IMR-90 (cell line): ENCODE data around the gene CPT1A. TPM values are rescaled to one million over a fixed set of nuclear protein-coding genes. Genes with fewer than 3 reads are reported as not detected.

Source experiments
- ATAC-seq: fragments of 200-7000 bp; cut with Tn5 transposase; 2 replicates; pipeline ENCODE4 v1.9.1; 2020; ENCODE audit warnings: low read depth, mild to moderate bottlenecking, moderate library complexity
- BruUV-seq: library from RNA; stranded (reverse); fragments of 400-500 nt; replicated peaks from 2 replicates; lab custom pipeline; 2021; lab: Mats Ljungman, UMichigan
- CTCF ChIA-PET: fragments of 300-600 bp; formaldehyde crosslinking; extraction: SDS; loops from one replicate; lab custom pipeline; 2021; ENCODE audit warnings: antibody characterized with exemption; lab: Yijun Ruan, JAX
- POLR2A ChIA-PET: fragments of 300-600 bp; sonication (Branson Sonifier 250); formaldehyde crosslinking; loops from one replicate; lab custom pipeline; 2022; ENCODE audit warnings: antibody characterized with exemption; ENCODE audit not compliant: unreplicated experiment; lab: Charles Lee
- DNase-seq: peaks from one replicate; pipeline ENCODE4 v3.0.0; 2013
- H2AFZ ChIP-seq: replicated peaks from 2 replicates; pipeline ENCODE3; 2013; ENCODE audit warnings: low read length, mild to moderate bottlenecking; ENCODE audit not compliant: poor library complexity
- H2AK5ac ChIP-seq: 2 replicates; pipeline ENCODE4 v1.6.1; 2013; ENCODE audit warnings: low read depth, low read length, inconsistent platforms
- H2AK9ac ChIP-seq: replicated peaks from 2 replicates; pipeline ENCODE3; 2013; ENCODE audit warnings: mild to moderate bottlenecking, low read depth, low read length, moderate library complexity; ENCODE audit not compliant: poor library complexity
- H2BK120ac ChIP-seq: 2 replicates; pipeline ENCODE4 v1.6.1; 2013; ENCODE audit warnings: low read depth, low read length, inconsistent platforms
- H2BK15ac ChIP-seq: 3 replicates; pipeline ENCODE4 v1.6.1; 2013; ENCODE audit warnings: low read depth, low read length, inconsistent platforms
- H2BK20ac ChIP-seq: 2 replicates; pipeline ENCODE4 v1.6.1; 2013; ENCODE audit warnings: low read depth, mild to moderate bottlenecking, inconsistent platforms, low read length, moderate library complexity
- H2BK5ac ChIP-seq: 2 replicates; pipeline ENCODE4 v1.6.1; 2013; ENCODE audit warnings: mild to moderate bottlenecking, low read depth, low read length, inconsistent platforms; ENCODE audit not compliant: poor library complexity, severe bottlenecking
- H3K14ac ChIP-seq: replicated peaks from 2 replicates; pipeline ENCODE4 v1.6.1; 2013; ENCODE audit warnings: low read depth, low read length, inconsistent platforms
- H3K18ac ChIP-seq: 2 replicates; pipeline ENCODE4 v1.6.1; 2013; ENCODE audit warnings: low read depth, low read length, control low read depth
- H3K23ac ChIP-seq: 2 replicates; pipeline ENCODE4 v1.6.1; 2013; ENCODE audit warnings: low read depth, low read length, inconsistent platforms
- H3K27ac ChIP-seq: 2 replicates; pipeline ENCODE4 v1.5.1; 2013; ENCODE audit warnings: mild to moderate bottlenecking, control low read depth, low read length; ENCODE audit not compliant: insufficient read depth
- H3K27me3 ChIP-seq: 2 replicates; pipeline ENCODE4 v1.6.1; 2013; ENCODE audit warnings: low read length; ENCODE audit not compliant: control insufficient read depth, insufficient read depth
- H3K36me3 ChIP-seq: 2 replicates; pipeline ENCODE4 v1.6.1; 2013; ENCODE audit warnings: low read length, mixed read lengths; ENCODE audit not compliant: control insufficient read depth, insufficient read depth
- H3K4ac ChIP-seq: 2 replicates; pipeline ENCODE4 v1.6.1; 2013; ENCODE audit warnings: low read depth, low read length, inconsistent platforms
- H3K4me1 ChIP-seq: 2 replicates; pipeline ENCODE4 v1.6.1; 2013; ENCODE audit warnings: low read length, mixed read lengths; ENCODE audit not compliant: control insufficient read depth, insufficient read depth
- H3K4me2 ChIP-seq: 2 replicates; pipeline ENCODE4 v1.6.1; 2013; ENCODE audit warnings: low read depth, mild to moderate bottlenecking, control low read depth, low read length, moderate library complexity
- H3K4me3 ChIP-seq: 2 replicates; pipeline ENCODE4 v1.5.1; 2013; ENCODE audit warnings: low read depth, mild to moderate bottlenecking, control low read depth, low read length, moderate library complexity; ENCODE audit not compliant: insufficient read depth
- H3K56ac ChIP-seq: 2 replicates; pipeline ENCODE4 v1.6.1; 2013; ENCODE audit warnings: low read length, inconsistent platforms; ENCODE audit not compliant: insufficient read depth; ENCODE audit errors: extremely low read depth
- H3K79me1 ChIP-seq, 2 experiments: 2 replicates each; pipeline ENCODE4 v1.6.1; 2013; ENCODE audit warnings: low read length in 2 of 2, inconsistent platforms in 1 of 2, low read depth in 1 of 2
- H3K9ac ChIP-seq: 2 replicates; pipeline ENCODE4 v1.6.1; 2013; ENCODE audit warnings: low read depth, low read length, control low read depth
- H3K9me1 ChIP-seq: 2 replicates; pipeline ENCODE4 v1.6.1; 2013; ENCODE audit warnings: low read length, inconsistent platforms; ENCODE audit not compliant: insufficient read depth
- H3K9me3 ChIP-seq: 2 replicates; pipeline ENCODE4 v1.6.1; 2013; ENCODE audit warnings: low read length; ENCODE audit not compliant: control insufficient read depth, insufficient read depth
- H4K20me1 ChIP-seq: 2 replicates; pipeline ENCODE4 v1.6.1; 2013; ENCODE audit warnings: low read length, inconsistent platforms; ENCODE audit not compliant: insufficient read depth
- H4K5ac ChIP-seq: 2 replicates; pipeline ENCODE4 v1.6.1; 2013; ENCODE audit warnings: mild to moderate bottlenecking, low read depth, low read length, control low read depth
- H4K8ac ChIP-seq, 2 experiments: 2 replicates each; pipeline ENCODE4 v1.6.1; 2013; ENCODE audit warnings: low read depth in 2 of 2, low read length in 2 of 2, control low read depth in 1 of 2, inconsistent platforms in 1 of 2
- H4K91ac ChIP-seq: 2 replicates; pipeline ENCODE4 v1.6.1; 2013; ENCODE audit warnings: low read depth, low read length, inconsistent platforms; ENCODE audit not compliant: insufficient read depth
- BHLHE40 ChIP-seq: fragments of 150-350 bp; IDR thresholded peaks from 2 replicates; pipeline ENCODE4 v1.6.1; 2016; ENCODE audit warnings: mild to moderate bottlenecking, low read depth, low read length
- CHD1 ChIP-seq: IDR thresholded peaks from 2 replicates; pipeline ENCODE4 v1.6.1; 2012; ENCODE audit warnings: low read depth, low read length, improper control_type of control experiment
- FOS ChIP-seq: fragments of 150-350 bp; IDR thresholded peaks from 2 replicates; pipeline ENCODE4 v1.6.1; 2016; ENCODE audit warnings: low read depth, low read length
- RFX5 ChIP-seq: IDR thresholded peaks from 2 replicates; pipeline ENCODE4 v1.8.0; 2012; ENCODE audit warnings: low read depth, mild to moderate bottlenecking, low read length, moderate library complexity
- WGBS, 2 experiments: methylation state at CpG; one replicate each; pipeline versions ENCODE4 v1.1.5 to v1.1.7; 2013; ENCODE audit warnings: missing lambda C conversion rate in 2 of 2; ENCODE audit not compliant: insufficient read length in 1 of 2; ENCODE audit errors: extremely low coverage in 2 of 2; 5-methylcytosine and 5-hydroxymethylcytosine counted together
- dilution Hi-C: fragments of 300-500 bp; cut with HindIII; formaldehyde crosslinking; loops from one replicate; pipeline ENCODE4 v1.14.3; 2018; ENCODE audit warnings: low sequenced_read_pairs; ENCODE audit not compliant: unreplicated experiment
- in situ Hi-C: fragments of 300-500 bp; cut with MboI; formaldehyde crosslinking; loops from 3 replicates; pipeline ENCODE4 v1.14.3; 2019; ENCODE audit warnings: low sequenced_read_pairs, inconsistent platforms, mixed read lengths
- intact Hi-C: fragments of 100-400 bp; cut with micrococcal nuclease; formaldehyde crosslinking; loops from 2 replicates; pipeline ENCODE4 v1.10.0; 2022
- polyA plus RNA-seq, 3 experiments: library from polyadenylated mRNA; depleted of rRNA; stranded (reverse); fragments of >200 nt; gene quantifications; 2 replicates each; pipeline ENCODE4 v1.2.3, GENCODE V29; 2012; ENCODE audit warnings: low replicate concordance in 1 of 3
- total RNA-seq: library from RNA; depleted of rRNA; stranded (reverse); fragments of >200 nt; gene quantifications from 2 replicates; pipeline ENCODE4 v1.2.3, GENCODE V29; 2012

The CPT1A gene
- total and polyA plus RNA-seq, 2 of the 4 experiments (the other 2 are of a cell fraction): 15.4 to 21.3 TPM

- no peak overlapping the region for H2BK5ac ChIP-seq
- no peak overlapping the region for H2BK120ac ChIP-seq
- H4K8ac ChIP-seq: no peak overlapping the region
- no peak overlapping the region for H4K91ac ChIP-seq
- no peak overlapping the region for H2BK20ac ChIP-seq
- no peak overlapping the region for H3K14ac ChIP-seq
- H2AK9ac ChIP-seq: no peak overlapping the region
- H3K56ac ChIP-seq: no peak overlapping the region
- CTCF ChIA-PET: no interaction called here
- no peak overlapping the region for H4K5ac ChIP-seq
- TF ChIP-seq FOS (no peak), CHD1 (no peak), BHLHE40 (no peak), RFX5 (no peak)
- no peak overlapping the region for H3K23ac ChIP-seq
- H3K9ac ChIP-seq: no peak overlapping the region
- H3K4me3 ChIP-seq: no peak overlapping the region
- peaks cover 39 to 85% of the 10 kb centered on the region in 2 experiments for H3K79me1 ChIP-seq
- no peak overlapping the region for H3K4me2 ChIP-seq
- H3K36me3 ChIP-seq: peaks cover 12% of the 10 kb centered on the region
- no peak for ATAC-seq
- in situ Hi-C loops: no loop called here
- H3K18ac ChIP-seq: no peak overlapping the region
- no peaks in the 10 kb centered on the region for H3K9me3 ChIP-seq
- no peak overlapping the region for H2AFZ ChIP-seq
- POLR2A ChIA-PET: no interaction called here
- dilution Hi-C loops: no loop called here
- no peak overlapping the region for H2BK15ac ChIP-seq
- H4K20me1 ChIP-seq: peaks cover 67% of the 10 kb centered on the region
- no TSS peak for BruUV-seq
- DNase-seq: no peak
- H3K9me1 ChIP-seq: peaks cover 10% of the 10 kb centered on the region
- no peak overlapping the region for H3K4ac ChIP-seq
- WGBS, 2 experiments: no CpG with 5 or more reads among the region's 12 CpGs
- no peak overlapping the region for H2AK5ac ChIP-seq
- intact Hi-C loops: no loop called here
- no peaks in the 10 kb centered on the region for H3K27me3 ChIP-seq
- H3K4me1 ChIP-seq: peaks cover 3% of the 10 kb centered on the region
- H3K27ac ChIP-seq: no peak overlapping the region
Observed at GRCh38 chr11:68828957-68829356, 12.8 kb downstream of the CPT1A start.
